ENCODE results near the gene SEC23B.

SEC23B gene

DNA sequence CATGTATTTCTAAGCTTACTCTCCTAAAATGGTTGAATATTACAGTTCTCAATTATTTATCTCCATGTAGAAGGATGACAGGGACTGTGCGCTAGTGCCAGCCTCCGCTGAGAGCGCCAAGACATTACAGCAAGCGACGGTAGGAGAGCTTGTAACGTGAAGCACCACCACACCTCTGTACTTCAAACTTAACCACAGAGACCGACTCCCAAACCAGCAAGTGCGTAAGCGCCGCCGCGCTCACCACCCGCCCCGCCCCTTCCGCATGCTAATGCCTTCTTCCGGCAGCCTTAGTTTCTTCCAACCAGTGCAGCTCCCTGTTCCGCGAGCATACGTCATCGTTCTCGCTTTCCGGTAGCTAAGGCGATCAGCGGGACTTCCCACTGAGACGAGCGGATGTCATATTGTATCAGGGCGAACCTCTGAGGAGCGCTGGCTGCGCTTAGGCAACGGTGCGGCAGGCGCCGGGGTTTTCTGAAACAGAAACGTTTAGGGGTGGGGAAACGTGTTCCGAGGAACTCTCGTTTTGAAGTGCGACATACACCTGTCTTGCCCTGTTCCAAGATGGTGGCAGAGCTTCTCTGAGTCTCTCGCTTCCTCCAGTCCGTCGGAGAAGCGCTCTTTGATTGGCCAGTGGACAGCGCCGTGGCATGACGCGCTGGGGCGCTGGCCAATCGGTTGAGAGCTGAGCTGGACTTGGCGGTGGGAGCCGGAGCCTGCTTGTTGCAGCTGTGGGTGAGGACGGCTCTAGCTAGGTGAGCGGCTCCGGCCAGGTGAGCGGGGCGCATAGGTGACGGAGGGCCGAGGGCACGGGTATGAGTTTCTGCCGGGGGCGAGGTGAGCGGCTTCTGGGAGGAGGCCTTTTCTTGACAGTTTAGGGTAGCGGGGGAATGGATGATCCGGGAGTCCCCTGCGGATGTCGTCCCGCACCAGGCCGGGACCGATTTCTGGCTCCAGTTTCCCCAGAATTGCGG lies at the start of gene SEC23B:
SEC23B (plus strand) TSS at position 723 of the 974 bp plus-strand sequence. CDS start 2,896 bp downstream, outside the sequence.
- Histone ChIP-seq H3K27me3 (peaks cover 8% of the 10 kb centered on the region), H3K4me1 (ENCODE audit: control insufficient read depth in 1 of 2, insufficient read depth in 1 of 2, low read depth in 1 of 2, low read length in 1 of 2) (peaks cover 42 to 47% of the 10 kb centered on the region in 2 experiments), H3K4me3 (ENCODE audit: low read depth in 1 of 2, low read length in 1 of 2) (peak within 1 kb of the TSS; percentile 78 to 79), H3K9me3 (no peaks in the 10 kb centered on the region), H3K27ac (peak within 1 kb of the TSS; percentile 98), H3K36me3 (no peaks in the 10 kb centered on the region)
- TF ChIP-seq, protein P1, sequence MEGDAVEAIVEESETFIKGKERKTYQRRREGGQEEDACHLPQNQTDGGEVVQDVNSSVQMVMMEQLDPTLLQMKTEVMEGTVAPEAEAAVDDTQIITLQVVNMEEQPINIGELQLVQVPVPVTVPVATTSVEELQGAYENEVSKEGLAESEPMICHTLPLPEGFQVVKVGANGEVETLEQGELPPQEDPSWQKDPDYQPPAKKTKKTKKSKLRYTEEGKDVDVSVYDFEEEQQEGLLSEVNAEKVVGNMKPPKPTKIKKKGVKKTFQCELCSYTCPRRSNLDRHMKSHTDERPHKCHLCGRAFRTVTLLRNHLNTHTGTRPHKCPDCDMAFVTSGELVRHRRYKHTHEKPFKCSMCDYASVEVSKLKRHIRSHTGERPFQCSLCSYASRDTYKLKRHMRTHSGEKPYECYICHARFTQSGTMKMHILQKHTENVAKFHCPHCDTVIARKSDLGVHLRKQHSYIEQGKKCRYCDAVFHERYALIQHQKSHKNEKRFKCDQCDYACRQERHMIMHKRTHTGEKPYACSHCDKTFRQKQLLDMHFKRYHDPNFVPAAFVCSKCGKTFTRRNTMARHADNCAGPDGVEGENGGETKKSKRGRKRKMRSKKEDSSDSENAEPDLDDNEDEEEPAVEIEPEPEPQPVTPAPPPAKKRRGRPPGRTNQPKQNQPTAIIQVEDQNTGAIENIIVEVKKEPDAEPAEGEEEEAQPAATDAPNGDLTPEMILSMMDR (IDR thresholded peaks at IDR 0.05) = peak; percentile 37

DNA sequence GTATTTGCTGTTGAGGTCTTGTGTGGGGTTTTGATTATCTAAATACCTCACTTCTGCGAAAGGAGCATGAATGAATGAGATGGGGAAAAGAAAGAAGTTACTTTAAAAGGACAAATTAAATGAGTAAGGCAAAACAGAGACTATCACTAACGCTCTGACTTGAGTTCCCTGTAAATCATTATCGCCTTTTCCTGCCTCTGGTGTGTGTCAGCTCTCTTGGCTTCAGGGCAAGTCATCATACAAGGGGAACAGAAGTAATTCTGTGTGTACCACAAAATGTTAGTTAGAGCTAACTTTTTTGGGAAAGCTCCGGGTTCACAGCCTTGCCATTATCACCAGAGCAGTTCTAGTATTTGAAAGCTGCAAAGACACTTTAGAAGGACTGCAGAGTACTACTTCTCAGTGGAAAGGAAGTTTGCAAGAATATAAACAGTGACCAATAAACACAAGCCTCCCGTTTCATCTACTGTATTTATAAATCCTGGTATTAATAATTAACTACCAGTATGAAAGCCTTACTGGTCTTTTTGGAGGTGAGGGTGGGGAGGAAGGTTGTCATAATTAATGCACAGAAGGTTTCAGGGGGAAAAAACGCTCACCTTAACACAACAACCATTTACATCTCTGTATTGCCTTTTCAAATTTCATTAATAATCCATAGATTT lies 42.1 kb upstream of the SEC23B start:
- Histone ChIP-seq H3K9me3 (no peaks in the 10 kb centered on the region), H3K4me3 (ENCODE audit: low read depth in 1 of 2, low read length in 1 of 2) (no peak overlapping the region), H3K27me3 (no peaks in the 10 kb centered on the region), H3K27ac (no peak overlapping the region), H3K4me1 (ENCODE audit: control insufficient read depth in 1 of 2, insufficient read depth in 1 of 2, low read depth in 1 of 2, low read length in 1 of 2) (peaks cover 6 to 17% of the 10 kb centered on the region in 2 experiments), H3K36me3 (peaks cover under 1% of the 10 kb centered on the region)
- TF ChIP-seq, protein P1 (IDR thresholded peaks at IDR 0.05) = no peak

DNA sequence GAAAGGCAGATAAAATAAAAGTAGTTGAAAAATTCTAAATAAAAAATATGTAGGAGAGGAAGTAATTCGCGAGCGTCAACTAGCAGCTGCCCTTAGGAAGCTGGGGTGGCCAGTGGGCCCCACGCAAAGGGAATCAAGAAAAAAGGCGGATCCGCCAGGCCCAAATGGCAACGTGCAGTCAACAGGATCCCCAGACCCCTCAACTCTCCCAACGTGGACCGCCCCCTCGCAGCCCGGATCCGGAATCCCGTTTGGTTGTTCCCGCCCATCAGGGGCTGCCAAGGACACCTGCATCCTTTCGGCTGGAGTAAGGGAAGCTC lies 41.2 kb upstream of the SEC23B start:
- H3K9me3 ChIP-seq = no peaks in the 10 kb centered on the region
- peaks cover 9% of the 10 kb centered on the region for H3K36me3 ChIP-seq
- peak overlapping the region; percentile 85 for H3K27ac ChIP-seq
- H3K27me3 ChIP-seq = no peaks in the 10 kb centered on the region
- H3K4me3 ChIP-seq (ENCODE audit: low read depth in 1 of 2, low read length in 1 of 2) = peak overlapping the region; percentile 75 to 79
- H3K4me1 ChIP-seq (ENCODE audit: control insufficient read depth in 1 of 2, insufficient read depth in 1 of 2, low read depth in 1 of 2, low read length in 1 of 2) = peaks cover 6 to 17% of the 10 kb centered on the region in 2 experiments
- TF ChIP-seq, protein P1 (IDR thresholded peaks at IDR 0.05) = no peak

DNA sequence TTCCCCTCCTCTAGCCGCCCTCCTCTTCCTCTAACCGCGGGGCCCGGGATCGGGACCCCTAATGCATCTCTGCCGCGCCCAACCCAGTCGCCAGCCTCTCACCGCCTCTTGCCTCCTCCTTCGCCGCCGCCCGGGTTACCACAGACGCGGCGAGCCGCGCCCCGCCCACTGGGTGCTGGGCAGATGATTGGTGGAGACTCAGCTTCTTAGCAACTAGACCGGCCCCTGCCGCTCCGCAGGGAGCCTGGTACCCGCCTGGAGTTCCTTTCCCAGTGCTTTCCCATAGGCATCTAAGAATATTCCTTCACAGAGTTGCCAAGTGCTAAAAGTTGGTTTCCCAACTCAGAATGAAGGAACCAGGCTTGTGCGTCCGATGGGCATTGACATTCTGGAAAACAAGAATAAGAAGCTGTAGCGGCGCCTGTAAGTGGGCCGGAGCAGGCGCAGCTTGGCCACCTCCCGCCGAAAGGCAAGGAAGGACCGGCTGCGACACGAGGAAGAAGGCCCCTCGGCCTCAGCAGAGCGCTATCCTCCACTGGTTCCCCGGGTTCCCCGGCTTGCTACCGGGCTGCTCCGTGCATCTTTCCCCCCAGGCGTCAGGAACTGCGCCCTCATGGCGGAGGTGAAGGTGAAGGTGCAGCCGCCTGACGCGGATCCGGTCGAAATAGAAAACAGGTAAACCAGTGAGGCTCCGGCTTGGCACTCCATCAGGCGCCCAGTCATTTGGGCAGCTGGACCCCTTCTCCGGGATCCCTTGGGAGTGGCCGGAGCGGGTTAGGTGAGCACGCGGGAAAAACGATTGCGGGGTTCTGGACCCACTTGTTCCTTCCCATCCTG lies 40.6 kb upstream of the SEC23B start, which contains the start of the genes DZANK1 and POLR3F:
DZANK1 (minus strand) TSS at position 137 of the 837 bp plus-strand sequence. CDS start 1,672 bp downstream, outside the sequence.
POLR3F (plus strand) TSS at position 497 of the 837 bp plus-strand sequence; CDS start at position 614, 117 bp downstream.
- peaks cover 13% of the 10 kb centered on the region for H3K36me3 ChIP-seq
- TF ChIP-seq, protein P1 (IDR thresholded peaks at IDR 0.05) = peak; percentile 14
- no peaks in the 10 kb centered on the region for H3K27me3 ChIP-seq
- H3K4me3 ChIP-seq (ENCODE audit: low read depth in 1 of 2, low read length in 1 of 2) = peak within 1 kb of the TSS; percentile 75 to 79
- H3K27ac ChIP-seq = peak within 1 kb of the TSS; percentile 85
- peaks cover 6 to 17% of the 10 kb centered on the region in 2 experiments for H3K4me1 ChIP-seq (ENCODE audit: control insufficient read depth in 1 of 2, insufficient read depth in 1 of 2, low read depth in 1 of 2, low read length in 1 of 2)
- H3K9me3 ChIP-seq = no peaks in the 10 kb centered on the region

DNA sequence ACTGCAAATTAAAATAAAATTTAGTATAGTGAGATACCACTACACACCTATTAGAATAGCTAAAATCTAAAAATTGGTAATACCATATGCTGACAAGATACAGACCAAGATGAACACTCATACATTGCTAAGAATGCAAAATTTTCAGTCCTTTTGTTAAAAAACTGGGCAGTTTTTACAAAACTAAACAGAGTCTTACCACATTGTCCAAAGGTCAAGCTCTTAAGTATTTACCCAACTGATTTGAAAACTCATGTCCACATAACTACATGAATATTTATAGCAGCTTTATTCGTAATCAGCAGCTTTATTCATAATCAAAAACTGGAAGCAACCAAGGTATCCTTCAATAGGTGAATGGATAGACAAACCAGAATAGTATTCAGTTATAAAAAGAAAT lies 30.5 kb upstream of the SEC23B start:
- no peaks in the 10 kb centered on the region for H3K4me1 ChIP-seq (ENCODE audit: control insufficient read depth in 1 of 2, insufficient read depth in 1 of 2, low read depth in 1 of 2, low read length in 1 of 2)
- H3K27ac ChIP-seq = no peak overlapping the region
- H3K27me3 ChIP-seq = no peaks in the 10 kb centered on the region
- H3K36me3 ChIP-seq = peaks cover 70% of the 10 kb centered on the region
- no peak overlapping the region for H3K4me3 ChIP-seq (ENCODE audit: low read depth in 1 of 2, low read length in 1 of 2)
- TF ChIP-seq, protein P1 (IDR thresholded peaks at IDR 0.05) = no peak
- no peaks in the 10 kb centered on the region for H3K9me3 ChIP-seq
